ENCODE data around the gene PIGB. TPM values are rescaled to one million over a fixed set of nuclear protein-coding genes. Genes with fewer than 3 reads are reported as not detected.
"Not testable (repeated sequence)": the region's sequence is repeated elsewhere in the genome, so short reads cannot be mapped to it uniquely, and the experiment has no call there.

The PIGB gene
- total RNA-seq, 1 donor from 2014 or later, result 6.3 TPM

DNA sequence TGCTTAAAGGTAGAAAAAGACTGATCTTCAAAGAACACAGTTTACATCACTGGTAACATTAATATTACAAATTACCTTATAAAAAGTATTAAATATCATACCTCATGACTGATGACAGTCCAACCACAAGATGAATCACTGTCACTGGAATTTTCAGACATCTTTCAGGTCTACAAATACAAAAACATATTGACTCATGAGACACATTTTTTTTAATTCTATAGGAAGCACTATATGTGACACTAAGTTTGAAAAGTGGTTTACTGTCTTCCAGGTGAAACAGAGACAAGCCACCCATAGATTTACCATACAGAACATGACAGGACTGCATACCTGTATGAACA, 70.2 kb downstream of the PIGB start:
- Histone ChIP-seq H3K36me3 (ENCODE audit: control insufficient read depth, insufficient read depth, low read length) (no peaks in the 10 kb centered on the region), H3K4me3 (ENCODE audit: low read depth, low read length) (no peak overlapping the region), H3K27me3 (ENCODE audit: control insufficient read depth, insufficient read depth, low read length) (no peaks in the 10 kb centered on the region)
- peak; percentile 90 for DNase-seq (ENCODE audit: low read depth)
- TF ChIP-seq, protein P1, sequence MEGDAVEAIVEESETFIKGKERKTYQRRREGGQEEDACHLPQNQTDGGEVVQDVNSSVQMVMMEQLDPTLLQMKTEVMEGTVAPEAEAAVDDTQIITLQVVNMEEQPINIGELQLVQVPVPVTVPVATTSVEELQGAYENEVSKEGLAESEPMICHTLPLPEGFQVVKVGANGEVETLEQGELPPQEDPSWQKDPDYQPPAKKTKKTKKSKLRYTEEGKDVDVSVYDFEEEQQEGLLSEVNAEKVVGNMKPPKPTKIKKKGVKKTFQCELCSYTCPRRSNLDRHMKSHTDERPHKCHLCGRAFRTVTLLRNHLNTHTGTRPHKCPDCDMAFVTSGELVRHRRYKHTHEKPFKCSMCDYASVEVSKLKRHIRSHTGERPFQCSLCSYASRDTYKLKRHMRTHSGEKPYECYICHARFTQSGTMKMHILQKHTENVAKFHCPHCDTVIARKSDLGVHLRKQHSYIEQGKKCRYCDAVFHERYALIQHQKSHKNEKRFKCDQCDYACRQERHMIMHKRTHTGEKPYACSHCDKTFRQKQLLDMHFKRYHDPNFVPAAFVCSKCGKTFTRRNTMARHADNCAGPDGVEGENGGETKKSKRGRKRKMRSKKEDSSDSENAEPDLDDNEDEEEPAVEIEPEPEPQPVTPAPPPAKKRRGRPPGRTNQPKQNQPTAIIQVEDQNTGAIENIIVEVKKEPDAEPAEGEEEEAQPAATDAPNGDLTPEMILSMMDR (IDR thresholded peaks at IDR 0.05; ENCODE audit: insufficient read depth, low read length, severe bottlenecking), result no peak
- FAIRE-seq, result no peak

GRCh38 chr15:55394694-55395093, 75.7 kb downstream of the PIGB start:
- Histone ChIP-seq H3K4me3 (ENCODE audit: low read depth, low read length) (no peak overlapping the region), H3K36me3 (ENCODE audit: control insufficient read depth, insufficient read depth, low read length) (peaks cover 1% of the 10 kb centered on the region), H3K27me3 (ENCODE audit: control insufficient read depth, insufficient read depth, low read length) (no peaks in the 10 kb centered on the region)
- DNase-seq (ENCODE audit: low read depth) (no peak), FAIRE-seq (no peak)
- TF ChIP-seq, protein P1 (IDR thresholded peaks at IDR 0.05; ENCODE audit: insufficient read depth, low read length, severe bottlenecking), result no peak

GRCh38 chr15:55398243-55398642, 79.2 kb downstream of the PIGB start:
- FAIRE-seq, result no peak
- Histone ChIP-seq H3K27me3 (ENCODE audit: control insufficient read depth, insufficient read depth, low read length) (no peaks in the 10 kb centered on the region), H3K36me3 (ENCODE audit: control insufficient read depth, insufficient read depth, low read length) (peaks cover 1% of the 10 kb centered on the region)

DNA sequence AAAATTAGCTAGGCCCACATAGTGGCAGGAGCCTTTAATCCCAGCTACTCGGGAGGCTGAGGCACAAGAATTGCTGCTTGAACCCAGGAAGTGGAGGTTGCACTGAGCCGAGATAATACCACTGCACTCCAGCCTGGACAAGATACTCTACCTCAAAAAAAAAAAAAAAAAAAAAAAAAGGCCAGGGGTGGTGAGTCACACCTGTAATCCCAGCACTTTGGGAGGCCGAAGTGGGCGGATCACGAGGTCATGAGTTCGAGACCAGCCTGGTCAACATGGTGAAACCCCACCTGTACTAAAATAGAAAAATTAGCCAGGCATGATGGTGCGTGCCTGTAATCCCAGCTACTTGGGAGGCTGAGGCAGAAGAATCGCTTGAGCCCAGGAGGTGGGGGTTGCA, 81.0 kb downstream of the PIGB start:
- FAIRE-seq; DNase-seq (ENCODE audit: low read depth); H3K4me3 ChIP-seq (ENCODE audit: low read depth, low read length): not testable (repeated sequence)

More at GRCh38 chr15:55398243-55398642, 79.2 kb downstream of the PIGB start:
- no peak for DNase-seq (ENCODE audit: low read depth)
- H3K4me3 ChIP-seq (ENCODE audit: low read depth, low read length), result no peak overlapping the region
- TF ChIP-seq, protein P1 (IDR thresholded peaks at IDR 0.05; ENCODE audit: insufficient read depth, low read length, severe bottlenecking), result no peak

GRCh38 chr15:55401786-55402246, 82.8 kb downstream of the PIGB start:
- Histone ChIP-seq H3K27me3 (ENCODE audit: control insufficient read depth, insufficient read depth, low read length) (no peaks in the 10 kb centered on the region), H3K36me3 (ENCODE audit: control insufficient read depth, insufficient read depth, low read length) (peaks cover 1% of the 10 kb centered on the region), H3K4me3 (ENCODE audit: low read depth, low read length) (no peak overlapping the region)
- TF ChIP-seq, protein P1 (IDR thresholded peaks at IDR 0.05; ENCODE audit: insufficient read depth, low read length, severe bottlenecking), result no peak
- no peak for FAIRE-seq
- DNase-seq (ENCODE audit: low read depth), result no peak

More for the DNA sequence above, 81.0 kb downstream of the PIGB start:
- H3K27me3 ChIP-seq (ENCODE audit: control insufficient read depth, insufficient read depth, low read length); H3K36me3 ChIP-seq (ENCODE audit: control insufficient read depth, insufficient read depth, low read length): not testable (repeated sequence)

DNA sequence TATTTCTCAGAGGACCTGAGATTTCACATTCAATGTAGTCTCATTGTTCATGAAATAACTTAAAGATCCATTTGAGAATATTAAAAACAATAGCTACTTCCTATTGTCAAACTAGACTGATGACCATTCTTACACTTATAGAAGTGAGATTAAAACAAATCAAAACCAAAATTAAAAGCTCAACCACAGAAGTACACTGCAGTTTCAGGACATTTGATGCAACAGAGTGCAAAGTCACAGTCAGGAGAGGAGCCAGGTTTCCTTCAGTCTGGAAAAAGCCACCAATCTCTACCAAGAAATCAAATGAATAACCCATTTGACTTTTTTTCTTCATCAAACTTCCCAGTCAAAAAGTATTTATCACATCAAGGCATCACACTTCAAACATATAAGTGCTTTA, 83.7 kb downstream of the PIGB start:
- no peak for DNase-seq (ENCODE audit: low read depth)
- TF ChIP-seq, protein P1 (IDR thresholded peaks at IDR 0.05; ENCODE audit: insufficient read depth, low read length, severe bottlenecking), result no peak
- no peaks in the 10 kb centered on the region for H3K27me3 ChIP-seq (ENCODE audit: control insufficient read depth, insufficient read depth, low read length)
- no peak overlapping the region for H3K4me3 ChIP-seq (ENCODE audit: low read depth, low read length)
- no peak for FAIRE-seq
- no peaks in the 10 kb centered on the region for H3K36me3 ChIP-seq (ENCODE audit: control insufficient read depth, insufficient read depth, low read length)
